ENCODE results near the gene KRTAP12-1.

Gene KRTAP12-1, protein sequence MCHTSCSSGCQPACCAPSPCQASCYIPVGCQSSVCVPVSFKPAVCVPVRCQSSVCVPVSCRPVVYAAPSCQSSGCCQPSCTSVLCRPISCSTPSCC

DNA sequence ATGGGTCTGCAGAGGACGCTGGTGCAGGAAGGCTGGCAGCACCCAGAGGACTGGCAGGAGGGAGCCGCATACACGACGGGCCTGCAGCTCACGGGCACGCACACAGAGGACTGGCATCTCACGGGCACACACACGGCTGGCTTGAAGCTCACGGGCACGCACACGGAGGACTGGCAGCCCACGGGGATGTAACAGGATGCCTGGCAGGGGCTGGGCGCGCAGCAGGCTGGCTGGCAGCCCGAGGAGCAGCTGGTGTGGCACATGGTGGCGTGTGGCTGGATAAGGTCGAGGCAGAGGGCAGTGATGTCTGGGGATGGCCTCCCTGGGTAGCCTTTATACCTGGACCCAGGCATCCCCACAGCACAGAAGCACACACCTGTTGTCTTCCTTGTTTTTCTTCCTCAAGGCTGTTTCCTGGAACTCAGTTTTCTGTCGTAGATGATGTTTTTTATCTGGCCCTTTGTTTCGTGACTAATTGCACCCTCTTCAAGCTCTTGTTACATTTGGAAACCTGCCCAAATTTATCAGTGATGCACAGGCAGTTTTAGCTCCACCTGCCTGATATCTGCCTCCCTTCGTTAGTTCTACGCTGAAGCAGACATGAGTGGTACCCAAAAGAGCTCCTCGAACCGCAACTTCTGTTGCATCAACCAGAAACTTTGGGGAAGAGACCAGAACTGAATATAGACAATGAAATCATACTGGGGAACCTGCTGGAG, at the start of gene KRTAP12-1:
KRTAP12-1 (minus strand) TSS at position 303 of the 719 bp plus-strand sequence; CDS start at position 263, 40 bp downstream.
- no peak for DNase-seq (ENCODE audit: low read depth in 2 of 2)

DNA sequence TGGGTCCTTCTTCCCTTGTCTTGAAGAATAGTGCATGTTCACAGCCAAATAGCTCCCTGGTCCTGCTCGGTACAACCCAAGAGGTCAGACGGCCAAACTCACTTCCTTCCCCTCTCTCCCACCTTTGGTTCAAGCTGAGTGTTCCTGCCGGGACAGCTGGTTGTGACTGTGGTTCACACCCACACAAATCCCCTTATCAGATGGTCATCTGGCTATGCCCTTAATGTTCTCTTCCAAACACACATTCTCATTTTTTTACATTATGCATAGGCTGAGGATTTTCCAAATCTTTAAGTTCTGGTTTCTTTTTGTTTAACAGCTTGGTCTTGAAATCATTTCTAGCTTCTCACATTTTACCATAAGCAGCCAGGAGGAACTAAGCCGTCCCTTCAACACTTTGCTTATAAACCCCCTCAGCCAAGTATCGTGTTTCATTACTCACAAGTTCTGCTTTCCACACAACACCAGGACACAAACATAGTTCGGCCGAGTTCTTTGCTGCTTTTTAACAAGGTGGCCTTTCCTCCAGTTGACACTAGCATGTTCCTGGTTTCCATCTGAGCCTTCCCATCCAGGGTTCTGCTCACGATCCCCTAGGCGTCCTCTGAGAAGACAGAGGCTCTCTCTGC, 49.1 kb upstream of the KRTAP12-1 start:
- DNase-seq (ENCODE audit: low read depth in 2 of 2), result no peak

DNA sequence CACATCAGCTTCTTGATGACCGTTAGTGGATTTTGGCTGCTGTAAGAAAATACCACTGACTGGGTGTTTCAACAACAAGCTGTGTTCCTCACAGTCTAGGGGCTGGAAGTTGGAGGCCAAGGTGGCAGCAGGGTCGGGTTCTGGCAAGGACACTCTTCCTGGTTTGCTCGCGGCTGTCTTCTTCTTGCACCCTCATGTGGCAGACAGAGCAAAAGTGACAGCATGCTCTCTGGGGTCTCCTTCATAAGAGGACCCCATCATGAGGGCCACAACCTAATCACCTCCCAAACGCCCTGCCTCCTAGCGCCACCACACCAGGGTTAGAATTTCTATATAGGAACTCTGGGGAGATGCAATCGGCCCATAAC, 48.0 kb upstream of the KRTAP12-1 start:
- no peak for DNase-seq (ENCODE audit: low read depth in 2 of 2)

DNA sequence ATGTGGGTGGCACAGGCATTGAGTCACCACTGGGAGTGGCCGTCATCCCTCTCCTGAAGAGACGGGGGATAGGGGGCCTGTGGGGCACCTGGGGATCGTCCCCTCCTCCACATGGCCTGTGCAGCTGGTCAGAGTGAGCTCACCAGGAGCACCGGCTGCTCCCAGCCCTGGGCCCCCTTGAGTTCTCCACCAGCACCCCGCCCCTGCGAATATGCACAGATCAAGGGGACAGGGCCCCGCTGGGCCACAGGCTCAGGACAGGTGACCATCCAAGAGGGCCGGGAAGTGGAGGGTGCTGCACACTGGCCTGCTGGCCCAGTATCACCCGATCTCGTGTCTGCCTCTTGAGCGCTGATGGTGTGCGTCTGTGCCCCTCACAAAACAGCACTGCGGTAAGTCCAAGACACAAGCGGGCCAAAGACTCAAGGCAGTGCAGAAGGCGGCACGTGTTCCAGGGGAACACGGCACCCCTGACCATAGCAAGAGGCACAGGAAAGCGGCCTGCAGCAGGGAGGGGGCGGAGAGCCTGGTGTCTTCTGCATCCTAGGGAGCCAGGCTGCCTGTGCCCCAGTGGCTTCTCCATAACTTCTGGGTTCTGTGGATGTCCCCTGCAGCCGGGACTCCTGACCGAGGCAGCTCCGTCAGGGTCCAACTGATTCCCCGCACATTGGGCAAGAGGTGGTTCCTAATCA, 47.5 kb upstream of the KRTAP12-1 start:
- DNase-seq (ENCODE audit: low read depth in 2 of 2), result no peak

DNA sequence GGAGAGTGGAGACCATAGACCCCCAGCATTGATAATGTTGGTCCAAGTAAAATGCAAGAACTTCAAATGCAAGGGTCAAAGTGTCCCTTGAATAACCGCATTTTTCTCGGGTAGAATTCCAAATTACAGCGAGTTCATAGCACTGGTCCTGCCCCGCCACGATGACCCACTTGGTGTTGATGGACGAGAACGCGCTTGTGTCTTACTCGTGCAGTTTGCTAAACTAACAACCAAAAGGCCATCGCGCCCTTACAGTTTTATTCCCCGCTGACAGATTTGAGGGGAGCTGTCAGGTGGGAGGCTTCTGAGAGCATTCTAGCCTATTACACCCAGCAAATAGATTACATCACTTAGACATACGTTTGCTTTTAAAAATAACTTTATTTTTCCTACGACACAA, 46.8 kb upstream of the KRTAP12-1 start:
- no peak for DNase-seq (ENCODE audit: low read depth in 2 of 2)

DNA sequence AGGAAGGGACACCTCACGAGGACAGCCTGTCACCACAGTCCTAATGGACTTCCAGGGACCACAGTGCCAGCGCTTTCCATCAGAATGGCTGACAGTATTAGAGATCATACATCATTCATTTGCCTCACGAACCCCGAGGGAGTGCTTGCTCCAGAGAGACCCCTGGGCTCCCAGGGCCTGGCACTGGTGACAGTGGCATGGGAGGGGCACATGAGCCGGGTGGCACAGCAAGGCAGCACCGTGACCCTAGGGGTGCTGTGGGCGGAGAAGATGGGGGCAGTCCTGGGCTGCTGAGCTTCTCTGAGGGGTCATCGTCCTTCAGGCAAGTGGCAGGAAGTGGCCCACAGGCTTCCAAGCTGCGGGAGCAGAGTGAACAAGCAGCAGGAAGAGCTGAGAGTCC, 45.8 kb upstream of the KRTAP12-1 start:
- DNase-seq (ENCODE audit: low read depth in 2 of 2), result no peak

DNA sequence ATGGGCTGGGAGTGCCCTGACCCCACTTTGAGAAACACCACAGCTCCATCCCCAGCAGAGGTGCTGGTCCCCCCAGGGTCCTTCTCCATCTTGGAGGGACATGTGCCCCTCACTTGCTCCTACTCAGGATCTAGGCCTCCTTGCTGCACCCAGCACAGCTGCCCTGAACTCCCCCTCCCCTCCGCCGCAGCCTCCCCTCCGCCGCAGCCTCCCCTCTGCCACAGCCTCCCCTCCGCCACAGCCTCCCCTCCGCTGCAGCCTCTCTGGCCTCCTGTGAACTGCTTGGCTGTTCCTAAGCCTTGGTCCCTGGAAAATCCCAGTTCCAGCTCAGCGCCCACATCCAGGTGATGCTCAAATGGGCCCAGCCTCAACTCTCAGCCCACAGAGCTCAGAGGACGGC, 45.4 kb upstream of the KRTAP12-1 start:
- DNase-seq (ENCODE audit: low read depth in 2 of 2), result no peak

DNA sequence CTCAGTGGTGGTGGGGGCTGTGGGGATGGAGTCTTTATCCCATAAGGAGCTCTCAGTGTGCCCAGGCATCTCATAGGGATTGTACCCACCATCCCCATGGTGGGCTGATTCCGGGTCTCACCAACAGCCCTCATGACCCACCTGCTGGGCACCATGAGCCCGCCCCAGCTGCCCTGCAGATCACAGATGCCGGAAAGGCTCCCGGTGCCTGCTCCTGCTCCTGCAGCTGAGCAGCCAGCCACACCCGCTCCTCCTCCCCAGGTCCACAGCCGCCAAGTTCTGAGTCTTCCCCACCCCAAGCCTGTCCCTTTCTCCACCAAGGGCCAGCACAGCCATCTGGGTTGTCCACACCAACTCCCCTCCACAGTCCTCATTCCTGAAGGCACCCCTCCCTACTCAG, 44.9 kb upstream of the KRTAP12-1 start:
- no peak for DNase-seq (ENCODE audit: low read depth in 2 of 2)

DNA sequence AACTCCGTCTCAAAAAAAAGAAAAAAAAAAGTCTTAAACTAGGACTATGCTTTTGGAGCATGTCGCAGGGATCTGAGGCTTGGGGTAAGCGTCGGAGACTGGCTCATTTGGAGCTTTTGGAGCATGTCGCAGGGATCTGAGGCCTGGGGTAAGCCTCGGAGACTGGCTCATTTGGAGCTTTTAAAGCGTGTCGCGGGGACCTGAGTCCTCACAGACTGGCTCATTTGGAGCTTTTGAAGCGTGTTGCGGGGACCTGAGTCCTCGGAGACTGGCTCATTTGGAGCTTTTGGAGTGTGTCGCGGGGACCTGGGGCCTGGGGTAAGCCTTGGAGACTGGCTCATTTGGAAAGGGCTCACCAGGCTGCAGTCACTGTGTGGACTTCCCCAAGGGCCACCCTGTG, 43.0 kb upstream of the KRTAP12-1 start:
- no peak for DNase-seq (ENCODE audit: low read depth in 2 of 2)

DNA sequence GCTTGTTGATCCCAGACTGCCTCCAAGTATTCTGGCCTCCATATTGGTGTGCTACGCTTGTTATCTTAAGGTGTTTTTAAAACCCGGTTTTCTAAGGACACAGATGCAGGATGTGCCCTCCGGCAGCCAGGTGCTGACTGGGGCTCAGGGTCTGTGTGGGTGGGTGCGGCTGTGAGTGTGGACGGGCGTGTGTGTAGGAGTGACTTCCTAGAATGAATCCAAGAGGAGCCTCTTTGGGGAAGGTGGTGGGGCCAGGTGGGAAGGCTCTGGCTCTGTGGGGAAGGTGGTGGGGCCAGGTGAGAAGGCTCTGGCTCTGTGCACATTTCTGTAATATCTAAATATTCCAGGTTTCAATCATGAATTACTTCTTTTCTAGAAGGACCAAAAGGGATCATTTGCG, 42.2 kb upstream of the KRTAP12-1 start:
- no peak for DNase-seq (ENCODE audit: low read depth in 2 of 2)

DNA sequence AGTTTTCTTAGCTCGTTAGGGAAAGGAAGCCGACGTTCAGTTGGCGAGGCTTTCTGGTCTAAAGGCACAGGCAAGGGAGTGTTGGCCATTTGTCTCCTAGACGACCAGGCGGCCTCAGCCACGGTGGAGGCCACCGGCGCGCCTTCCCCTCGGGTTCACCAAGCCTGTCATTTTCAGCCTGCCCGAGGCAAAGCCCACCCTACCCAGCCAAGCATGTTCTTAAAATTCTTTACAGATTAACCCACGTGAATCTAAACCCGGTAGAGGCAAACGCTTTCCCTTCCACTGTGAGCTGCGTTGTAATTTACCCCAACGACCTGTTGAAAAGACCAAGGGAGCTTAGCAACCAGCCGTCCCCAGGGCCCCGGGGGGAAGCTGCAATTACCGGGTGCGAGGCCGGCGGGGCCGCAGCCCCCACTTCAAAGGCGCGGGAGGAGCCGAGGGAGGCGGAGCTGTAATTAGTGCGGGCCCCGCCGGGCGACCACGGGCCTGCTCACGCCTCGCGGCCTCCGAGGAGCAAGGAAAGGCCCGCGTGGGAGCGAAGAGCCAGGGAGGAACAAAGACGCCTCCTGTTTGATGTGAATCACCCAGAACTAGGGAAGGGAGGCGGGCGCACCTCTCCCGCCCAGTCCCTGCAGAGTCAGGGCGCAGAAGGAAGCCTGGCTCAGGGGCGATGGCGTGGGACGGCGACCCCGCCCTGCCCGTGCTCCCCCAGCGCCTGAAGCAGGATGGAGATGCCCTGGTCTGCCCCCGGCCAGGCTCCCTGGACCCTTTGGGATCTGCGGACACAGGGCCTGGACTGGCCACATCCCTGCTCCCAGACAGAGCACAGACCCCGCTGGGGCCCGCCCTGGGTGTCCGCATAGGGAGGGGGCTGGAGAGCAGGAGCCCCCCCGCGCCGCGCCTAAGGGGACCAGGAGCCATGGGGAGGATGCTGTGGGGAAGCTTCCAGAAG, 41.5 kb upstream of the KRTAP12-1 start:
- DNase-seq (ENCODE audit: low read depth in 2 of 2), result no peak

DNA sequence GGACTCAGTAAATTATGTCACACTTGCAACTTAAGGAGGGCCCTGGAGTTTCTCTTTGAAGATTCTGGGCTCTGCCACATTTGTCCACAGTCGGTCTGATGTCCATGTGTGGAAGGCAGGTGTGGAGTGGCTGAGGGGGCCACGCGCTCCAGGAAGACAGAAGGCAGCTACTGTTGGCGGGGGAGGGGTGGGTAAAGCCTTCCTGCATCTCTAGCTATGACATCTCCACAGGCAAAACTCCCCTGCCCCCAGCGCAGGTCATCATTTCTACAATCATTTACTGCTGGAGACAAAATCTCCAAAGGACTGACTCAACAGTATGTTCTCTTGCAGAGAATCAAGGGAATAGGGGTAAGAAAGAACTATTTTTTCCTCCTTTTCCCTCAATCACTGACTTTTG, 40.8 kb upstream of the KRTAP12-1 start:
- DNase-seq (ENCODE audit: low read depth in 2 of 2), result no peak

DNA sequence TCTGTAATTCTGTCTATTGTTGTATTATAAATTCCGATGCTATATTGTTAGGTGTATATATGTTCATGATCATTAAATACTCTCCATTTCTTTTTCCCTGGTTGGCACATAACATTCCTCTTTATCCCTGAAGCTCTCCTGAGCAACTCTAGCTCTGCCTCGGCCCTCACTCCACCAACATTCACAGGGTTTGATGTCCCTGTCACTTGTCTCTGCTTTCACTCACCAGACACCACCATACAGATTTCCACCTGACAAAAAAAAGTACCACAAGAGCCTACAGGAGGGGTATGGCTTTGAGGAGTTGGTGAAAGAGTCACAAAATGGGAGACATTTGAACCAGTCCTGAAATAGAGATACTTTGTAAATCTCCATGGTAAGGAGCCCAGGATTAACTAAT, 38.2 kb upstream of the KRTAP12-1 start:
- no peak for DNase-seq (ENCODE audit: low read depth in 2 of 2)

DNA sequence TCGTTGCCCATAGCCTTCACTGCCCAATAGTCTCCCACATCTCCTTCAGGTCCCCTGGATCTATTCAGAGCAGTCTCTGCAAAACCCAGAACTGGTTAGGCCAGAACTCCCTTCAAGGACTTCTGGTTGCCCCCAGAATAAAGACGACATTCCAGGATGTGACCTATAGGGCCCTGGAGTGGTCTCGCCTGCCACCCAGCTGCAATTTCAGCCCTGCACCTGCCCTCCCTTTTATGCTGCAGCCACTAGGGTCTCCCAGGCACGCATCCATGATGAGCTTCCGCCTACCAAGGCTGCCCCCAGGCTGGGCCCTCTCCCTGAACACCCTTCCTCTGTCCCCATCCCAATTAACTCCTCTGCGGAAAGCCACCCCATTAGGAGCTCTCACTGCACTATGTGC, 36.6 kb upstream of the KRTAP12-1 start:
- DNase-seq (ENCODE audit: low read depth in 2 of 2), result no peak

DNA sequence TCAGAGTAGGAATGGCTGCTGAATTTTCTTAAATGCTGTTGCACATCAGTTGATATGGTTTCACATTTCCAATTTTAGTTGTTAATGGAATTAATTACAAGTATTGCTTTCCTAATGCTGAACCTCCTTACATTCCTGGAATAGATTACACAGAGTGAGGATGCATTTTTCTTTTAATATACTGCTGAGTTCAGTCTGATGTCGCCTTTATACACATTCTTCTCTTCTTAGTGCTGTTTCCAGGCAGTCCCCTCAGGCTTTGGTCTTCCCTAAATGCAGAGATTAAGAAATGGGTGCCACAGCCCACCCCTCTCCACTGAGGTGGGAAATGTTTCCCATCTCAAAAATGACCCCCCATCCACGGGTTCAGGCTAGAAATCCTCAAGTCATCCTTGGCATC, 36.1 kb upstream of the KRTAP12-1 start:
- DNase-seq (ENCODE audit: low read depth in 2 of 2), result no peak

DNA sequence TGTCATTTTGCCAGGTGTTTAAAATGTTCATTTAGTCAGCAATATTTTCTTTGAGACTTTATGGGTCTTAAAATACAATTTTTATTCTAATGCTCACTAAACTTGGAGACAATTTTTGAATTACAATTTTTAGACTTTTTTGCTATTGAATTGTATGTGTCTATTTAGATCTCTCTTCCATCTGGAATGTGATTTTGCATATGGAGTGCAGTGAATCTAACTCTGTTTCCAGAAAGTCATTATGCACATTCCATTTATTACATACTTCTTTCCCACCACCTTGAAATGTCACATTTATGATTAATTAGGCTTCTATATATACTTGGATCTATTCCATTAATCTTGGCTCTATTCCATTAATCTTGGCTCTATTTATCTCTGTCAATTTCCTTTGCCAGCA, 35.0 kb upstream of the KRTAP12-1 start:
- DNase-seq (ENCODE audit: low read depth in 2 of 2), result no peak

DNA sequence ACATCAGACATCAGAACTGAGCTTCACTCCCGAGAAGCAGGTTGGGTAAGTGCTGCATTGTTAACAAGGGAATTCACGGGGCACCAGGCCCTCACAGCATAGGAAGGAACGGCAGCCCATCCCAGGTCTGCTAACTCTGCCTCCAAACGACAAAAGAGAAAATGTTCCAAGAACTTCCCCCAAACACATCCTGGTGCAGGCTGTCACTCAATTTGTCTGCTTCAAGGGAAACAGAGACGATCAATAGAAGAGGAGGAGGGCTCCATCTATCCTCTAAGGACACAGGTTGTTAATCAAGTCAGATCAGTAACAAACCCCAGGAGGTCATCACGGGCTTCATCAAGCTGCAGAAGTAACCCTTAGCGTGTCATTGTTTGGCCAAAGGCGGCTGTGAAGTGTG, 32.9 kb upstream of the KRTAP12-1 start:
- DNase-seq (ENCODE audit: low read depth in 2 of 2), result no peak

DNA sequence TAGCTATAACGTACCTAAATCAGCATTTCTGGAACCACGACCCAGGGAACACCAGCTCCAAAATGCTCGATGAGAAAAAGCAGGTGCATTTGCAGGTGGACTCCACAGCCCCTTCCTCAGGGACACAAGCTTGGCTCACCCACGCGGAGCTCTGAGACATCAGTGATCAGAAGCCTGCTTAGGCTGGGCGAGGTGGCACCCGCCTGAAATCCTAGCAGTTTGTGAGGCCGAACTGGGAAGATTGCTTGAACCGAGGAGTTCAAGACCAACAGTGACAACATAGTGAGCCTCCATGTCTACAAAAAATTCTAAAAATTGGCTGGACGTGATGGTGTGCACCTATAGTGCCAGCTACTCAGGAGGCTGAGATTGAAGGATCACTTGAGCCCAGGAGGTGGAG, 31.9 kb upstream of the KRTAP12-1 start:
- DNase-seq (ENCODE audit: low read depth in 2 of 2), result no peak

DNA sequence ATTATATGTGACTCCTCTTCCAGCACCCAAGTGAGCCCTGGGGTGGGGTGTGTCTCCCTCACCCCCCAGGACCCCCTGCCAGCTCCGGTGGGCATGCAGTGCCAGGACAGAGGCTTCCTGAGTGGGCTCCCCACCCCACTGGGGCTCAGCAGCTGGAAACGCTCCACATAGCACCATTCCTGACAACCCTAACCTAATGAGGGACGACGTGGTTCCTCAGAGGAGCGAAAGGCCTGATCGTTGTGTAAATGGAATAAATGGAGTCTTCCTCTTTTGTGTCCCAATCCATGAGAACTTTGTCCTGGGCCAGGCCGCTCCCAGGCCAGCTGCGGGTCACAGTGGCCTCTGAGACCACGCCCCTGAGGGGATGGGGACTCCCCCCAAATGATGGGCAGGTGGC, 31.2 kb upstream of the KRTAP12-1 start:
- DNase-seq (ENCODE audit: low read depth in 2 of 2), result no peak

DNA sequence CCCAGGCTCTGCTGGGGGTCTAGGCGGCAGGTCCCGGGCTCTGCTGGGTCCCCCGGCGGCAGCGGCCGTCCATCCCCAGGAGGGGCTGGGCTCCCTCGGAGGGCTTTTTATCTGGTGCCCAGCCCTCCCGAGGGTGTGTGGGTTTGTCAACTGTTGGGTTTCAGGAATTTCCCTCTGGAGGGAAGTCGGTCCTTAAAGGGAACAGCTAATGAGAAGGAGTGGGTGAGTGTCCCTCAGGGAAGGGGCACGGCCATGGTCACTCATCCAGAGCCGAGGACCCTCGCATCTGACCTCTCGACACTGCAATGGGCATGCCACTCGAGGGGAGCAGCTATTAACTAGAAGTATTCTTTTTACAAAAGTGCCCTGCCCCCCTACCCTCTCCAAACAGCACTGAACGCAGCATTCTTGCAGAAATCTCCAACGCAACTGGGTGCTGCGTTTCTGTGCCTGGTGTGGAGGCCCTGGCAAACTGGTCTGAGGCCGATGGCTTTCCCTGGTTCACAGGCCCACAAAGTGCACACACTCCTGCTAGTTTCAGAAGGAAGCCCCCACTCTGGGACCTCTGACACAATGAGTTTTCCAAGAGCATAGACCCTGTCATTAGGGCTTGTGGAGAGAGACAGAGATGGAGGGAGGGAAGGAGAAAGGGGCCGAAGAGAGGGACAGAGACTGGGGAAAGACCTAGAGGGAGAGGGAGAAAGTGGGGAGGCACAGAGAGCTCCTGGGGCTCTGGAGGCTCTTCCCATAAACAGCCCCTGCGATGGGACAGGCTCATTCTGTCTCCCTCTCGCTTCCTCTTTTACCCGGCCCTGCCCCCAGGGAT, 30.5 kb upstream of the KRTAP12-1 start:
- no peak for DNase-seq (ENCODE audit: low read depth in 2 of 2)
